Neuronal stem cell (in vitro differentiated cells): Measurements from ENCODE around the gene CACNA1H.

Experiments
- DNase-seq: peaks from one replicate; pipeline ENCODE4 v3.0.0-alpha.2; 2013; ENCODE audit warnings: low spot score
- H2AFZ ChIP-seq: one replicate; pipeline ENCODE4 v1.6.1; 2013; ENCODE audit warnings: mild to moderate bottlenecking, low read length, inconsistent platforms
- H2AK5ac ChIP-seq: 2 replicates; pipeline ENCODE4 v1.6.1; 2013; ENCODE audit warnings: low read depth, mild to moderate bottlenecking, inconsistent platforms, low read length, moderate library complexity, mixed read lengths
- H2BK120ac ChIP-seq: 2 replicates; pipeline ENCODE4 v1.6.1; 2013; ENCODE audit warnings: low read depth, mild to moderate bottlenecking, inconsistent platforms, low read length, moderate library complexity, mixed read lengths
- H2BK12ac ChIP-seq: one replicate; pipeline ENCODE4 v1.6.1; 2013; ENCODE audit warnings: low read length, inconsistent platforms
- H2BK15ac ChIP-seq: 2 replicates; pipeline ENCODE4 v1.6.1; 2013; ENCODE audit warnings: mild to moderate bottlenecking, low read length, inconsistent platforms, mixed read lengths
- H2BK5ac ChIP-seq: one replicate; pipeline ENCODE4 v1.6.1; 2013; ENCODE audit warnings: inconsistent platforms, mild to moderate bottlenecking, low read length, moderate library complexity
- H3K14ac ChIP-seq: one replicate; pipeline ENCODE4 v1.6.1; 2013; ENCODE audit warnings: low read length, inconsistent platforms
- H3K18ac ChIP-seq: 2 replicates; pipeline ENCODE4 v1.6.1; 2013; ENCODE audit warnings: low read length, inconsistent platforms
- H3K23ac ChIP-seq: 2 replicates; pipeline ENCODE4 v1.6.1; 2013; ENCODE audit warnings: low read depth, mild to moderate bottlenecking, mixed read lengths, low read length, inconsistent platforms; ENCODE audit not compliant: poor library complexity
- H3K27ac ChIP-seq: replicated peaks from 3 replicates; pipeline ENCODE4 v1.5.1; 2013; ENCODE audit warnings: low read length, inconsistent platforms
- H3K27me3 ChIP-seq, 3 experiments: 2 replicates each; pipeline ENCODE4 v1.6.1; 2013; ENCODE audit warnings: low read length in 3 of 3, mild to moderate bottlenecking in 2 of 3, inconsistent platforms in 1 of 3, low read depth in 1 of 3, mixed read lengths in 1 of 3, moderate library complexity in 1 of 3; ENCODE audit not compliant: control insufficient read depth in 3 of 3, insufficient read depth in 3 of 3
- H3K36me3 ChIP-seq, 2 donors: replicated peaks in 1 of 2; 2 replicates each; pipeline ENCODE4 v1.6.1; 2013; ENCODE audit warnings: low read length in 2 of 2; ENCODE audit not compliant: control insufficient read depth in 2 of 2, insufficient read depth in 2 of 2
- H3K4ac ChIP-seq: 2 replicates; pipeline ENCODE4 v1.6.1; 2013; ENCODE audit warnings: inconsistent platforms, mild to moderate bottlenecking, low read length, moderate library complexity
- H3K4me1 ChIP-seq, 2 donors: 1 replicate in 1 of 2; 2 replicates in 1 of 2; pipeline ENCODE4 v1.6.1; 2013; ENCODE audit warnings: low read length in 2 of 2, low read depth in 1 of 2; ENCODE audit not compliant: control insufficient read depth in 2 of 2, insufficient read depth in 1 of 2
- H3K4me2 ChIP-seq: one replicate; pipeline ENCODE4 v1.6.1; 2013; ENCODE audit warnings: mild to moderate bottlenecking, low read length, inconsistent platforms; ENCODE audit not compliant: insufficient read depth, poor library complexity, severe bottlenecking
- H3K4me3 ChIP-seq, 2 donors: 2 replicates each; pipeline ENCODE4 v1.5.1; 2013; ENCODE audit warnings: low read length in 2 of 2, mild to moderate bottlenecking in 2 of 2, inconsistent platforms in 1 of 2, moderate library complexity in 1 of 2
- H3K79me1 ChIP-seq: one replicate; pipeline ENCODE4 v1.6.1; 2013; ENCODE audit warnings: low read depth, mild to moderate bottlenecking, inconsistent platforms, low read length, moderate library complexity
- H3K9ac ChIP-seq: one replicate; pipeline ENCODE4 v1.6.1; 2013; ENCODE audit warnings: mild to moderate bottlenecking, low read depth, low read length, inconsistent platforms; ENCODE audit not compliant: poor library complexity
- H3K9me3 ChIP-seq, 2 donors: replicated peaks in 1 of 2; 2 replicates each; pipeline versions ENCODE3 to v1.6.1; 2013; ENCODE audit warnings: low read length in 2 of 2, mild to moderate bottlenecking in 2 of 2, inconsistent platforms in 1 of 2, low read depth in 1 of 2, mixed read lengths in 1 of 2, moderate library complexity in 1 of 2; ENCODE audit not compliant: control insufficient read depth in 2 of 2, insufficient read depth in 1 of 2
- H4K8ac ChIP-seq: one replicate; pipeline ENCODE4 v1.6.1; 2013; ENCODE audit warnings: low read depth, mild to moderate bottlenecking, inconsistent platforms, low read length, moderate library complexity
- H4K91ac ChIP-seq: one replicate; pipeline ENCODE4 v1.6.1; 2013; ENCODE audit warnings: low read length, low read depth, mild to moderate bottlenecking, inconsistent platforms; ENCODE audit not compliant: poor library complexity
- WGBS, 2 donors: extraction: QIAGEN DNeasy Blood & Tissue Kit; methylation state at CpG; one replicate each; pipeline ENCODE4 v1.1.7; 2013; ENCODE audit warnings: missing lambda C conversion rate in 2 of 2, mixed read lengths in 1 of 2; ENCODE audit not compliant: insufficient read length in 2 of 2, insufficient replicate concordance in 1 of 2; ENCODE audit errors: extremely low coverage in 2 of 2; 5-methylcytosine and 5-hydroxymethylcytosine counted together

The CACNA1H gene

GRCh38 chr16:1107141-1107540 is 45.8 kb upstream of the CACNA1H start:
- H3K4me3 ChIP-seq = no peak overlapping the region
- H3K9me3 ChIP-seq = no peaks in the 10 kb centered on the region
- no peak overlapping the region for H3K18ac ChIP-seq
- peak overlapping the region; percentile 96 for H2AK5ac ChIP-seq
- no peak for DNase-seq
- peak overlapping the region; percentile 66 for H3K4ac ChIP-seq
- peak overlapping the region; percentile 39 for H2BK5ac ChIP-seq
- H4K91ac ChIP-seq = no peak overlapping the region
- H2BK15ac ChIP-seq = peak overlapping the region; percentile 2
- H3K14ac ChIP-seq = peak overlapping the region; percentile 2
- H4K8ac ChIP-seq = peak overlapping the region; percentile 17
- H3K27ac ChIP-seq = no peak overlapping the region
- H2BK120ac ChIP-seq = no peak overlapping the region
- no peak overlapping the region for H3K9ac ChIP-seq
- peak overlapping the region; percentile 43 for H3K23ac ChIP-seq
- H2AFZ ChIP-seq = no peak overlapping the region
- no peaks in the 10 kb centered on the region for H3K36me3 ChIP-seq
- peaks cover 5 to 7% of the 10 kb centered on the region in 2 donors for H3K4me1 ChIP-seq
- no CpG with 5 or more reads among the region's 22 CpGs for WGBS, 2 donors
- H2BK12ac ChIP-seq = peak overlapping the region; percentile 84
- no peak overlapping the region for H3K4me2 ChIP-seq
- no peaks in the 10 kb centered on the region for H3K79me1 ChIP-seq
- H3K27me3 ChIP-seq = peaks cover 0 to 84% (median 2%) of the 10 kb centered on the region in 3 experiments

- no CpG with 5 or more reads among the region's 12 CpGs for WGBS, 2 donors
- H4K91ac ChIP-seq = no peak overlapping the region
These were observed 45.2 kb upstream of the CACNA1H start for GRCh38 chr16:1107731-1108130.

GRCh38 chr16:1108299-1109252 is 44.3 kb upstream of the CACNA1H start:
- DNase-seq = no peak
- Histone ChIP-seq H3K4ac (no peak overlapping the region), H2BK120ac (no peak overlapping the region), H4K8ac (peak overlapping the region; percentile 43), H2BK12ac (no peak overlapping the region), H2BK5ac (no peak overlapping the region), H3K23ac (peak overlapping the region; percentile 80), H3K36me3 (no peaks in the 10 kb centered on the region), H3K27me3 (peaks cover 0 to 87% (median 2%) of the 10 kb centered on the region in 3 experiments), H3K9ac (no peak overlapping the region), H2AFZ (no peak overlapping the region), H3K4me1 (peaks cover 2 to 3% of the 10 kb centered on the region in 2 donors), H3K27ac (no peak overlapping the region), H3K9me3 (no peaks in the 10 kb centered on the region), H2BK15ac (peak overlapping the region; percentile 67), H4K91ac (no peak overlapping the region), H3K79me1 (no peaks in the 10 kb centered on the region), H2AK5ac (peak overlapping the region; percentile 96), H3K4me2 (no peak overlapping the region), H3K4me3 (no peak overlapping the region), H3K18ac (peak overlapping the region; percentile 80), H3K14ac (peak overlapping the region; percentile 8)
- WGBS, 2 donors = no CpG with 5 or more reads among the region's 42 CpGs

More at GRCh38 chr16:1107731-1108130, 45.2 kb upstream of the CACNA1H start:
- Histone ChIP-seq H3K4me1 (peaks cover 7% of the 10 kb centered on the region in 2 donors), H3K9me3 (no peaks in the 10 kb centered on the region), H4K8ac (no peak overlapping the region), H3K18ac (peak overlapping the region; percentile 80), H3K4ac (no peak overlapping the region), H3K9ac (no peak overlapping the region), H2BK12ac (no peak overlapping the region), H3K4me3 (no peak overlapping the region), H2AK5ac (peak overlapping the region; percentile 96), H3K4me2 (no peak overlapping the region), H3K36me3 (no peaks in the 10 kb centered on the region), H3K79me1 (no peaks in the 10 kb centered on the region), H3K23ac (peak overlapping the region; percentile 80), H3K14ac (peak overlapping the region; percentile 82), H3K27ac (no peak overlapping the region), H3K27me3 (peaks cover 0 to 90% (median 2%) of the 10 kb centered on the region in 3 experiments), H2BK120ac (peak overlapping the region; percentile 91), H2BK15ac (peak overlapping the region; percentile 49), H2BK5ac (peak overlapping the region; percentile 39), H2AFZ (no peak overlapping the region)
- DNase-seq = no peak

- H3K4me2 ChIP-seq = no peak overlapping the region
- H4K91ac ChIP-seq = no peak overlapping the region
- H3K9me3 ChIP-seq = no peaks in the 10 kb centered on the region
- H3K23ac ChIP-seq = peak overlapping the region; percentile 80
- H3K4me1 ChIP-seq = peaks cover 0 to 2% of the 10 kb centered on the region in 2 donors
- no peak for DNase-seq
- no peak overlapping the region for H3K4ac ChIP-seq
- peaks cover 0 to 77% (median 2%) of the 10 kb centered on the region in 3 experiments for H3K27me3 ChIP-seq
- H3K36me3 ChIP-seq = no peaks in the 10 kb centered on the region
- no peak overlapping the region for H2BK5ac ChIP-seq
- no CpG with 5 or more reads among the region's 19 CpGs for WGBS, 2 donors
- no peak overlapping the region for H3K14ac ChIP-seq
- no peak overlapping the region for H3K18ac ChIP-seq
- no peak overlapping the region for H3K9ac ChIP-seq
- H2BK12ac ChIP-seq = no peak overlapping the region
- no peak overlapping the region for H2BK120ac ChIP-seq
- H2AK5ac ChIP-seq = peak overlapping the region; percentile 86
- H2AFZ ChIP-seq = no peak overlapping the region
- H3K79me1 ChIP-seq = no peaks in the 10 kb centered on the region
- H3K27ac ChIP-seq = no peak overlapping the region
- no peak overlapping the region for H3K4me3 ChIP-seq
- no peak overlapping the region for H4K8ac ChIP-seq
- H2BK15ac ChIP-seq = no peak overlapping the region
These were observed 43.3 kb upstream of the CACNA1H start for GRCh38 chr16:1109648-1110047.
